GM19193 (cell line): ENCODE data around the gene CELF5.

Experiments
- POLR2A ChIP-seq: IDR thresholded peaks from 4 replicates; pipeline ENCODE4 v1.6.1; 2011; ENCODE audit not compliant: insufficient read depth, insufficient read length; ENCODE audit errors: extremely low read depth

The CELF5 gene

GRCh38 chr19:3266792-3267514 lies 42.5 kb downstream of the CELF5 start:
- TF ChIP-seq POLR2A = no peak

- TF ChIP-seq POLR2A = no peak
These were observed 43.9 kb downstream of the CELF5 start for GRCh38 chr19:3268326-3268725.

GRCh38 chr19:3268763-3269162 lies 44.3 kb downstream of the CELF5 start:
- TF ChIP-seq POLR2A = no peak

GRCh38 chr19:3269916-3270671 lies 45.6 kb downstream of the CELF5 start:
- TF ChIP-seq POLR2A = no peak

- no peak for TF ChIP-seq POLR2A
These were observed 46.4 kb downstream of the CELF5 start for GRCh38 chr19:3270902-3271301.

GRCh38 chr19:3272401-3272931 lies 48.0 kb downstream of the CELF5 start:
- no peak for TF ChIP-seq POLR2A

GRCh38 chr19:3272952-3273351 lies 48.5 kb downstream of the CELF5 start:
- TF ChIP-seq POLR2A = no peak

GRCh38 chr19:3274245-3274941 lies 49.9 kb downstream of the CELF5 start:
- no peak for TF ChIP-seq POLR2A

- no peak for TF ChIP-seq POLR2A
These were observed 50.6 kb downstream of the CELF5 start for GRCh38 chr19:3274942-3275582.

- no peak for TF ChIP-seq POLR2A
These were observed 51.3 kb downstream of the CELF5 start for GRCh38 chr19:3275583-3276340.

- no peak for TF ChIP-seq POLR2A
These were observed 51.9 kb downstream of the CELF5 start for GRCh38 chr19:3276341-3276799.

- no peak for TF ChIP-seq POLR2A
These were observed 53.2 kb downstream of the CELF5 start for GRCh38 chr19:3277649-3278048.

- TF ChIP-seq POLR2A = no peak
These were observed 53.8 kb downstream of the CELF5 start for GRCh38 chr19:3278294-3278693.

GRCh38 chr19:3278749-3279148 lies 54.3 kb downstream of the CELF5 start:
- TF ChIP-seq POLR2A = no peak
